ENCODE data around the gene MMAB. TPM values are rescaled to one million over a fixed set of nuclear protein-coding genes. Genes with fewer than 3 reads are reported as not detected.

The MMAB gene
- polyA plus RNA-seq, 2 of the 4 experiments (the other 2 are of a cell fraction) = 26.1 to 36.8 TPM

DNA sequence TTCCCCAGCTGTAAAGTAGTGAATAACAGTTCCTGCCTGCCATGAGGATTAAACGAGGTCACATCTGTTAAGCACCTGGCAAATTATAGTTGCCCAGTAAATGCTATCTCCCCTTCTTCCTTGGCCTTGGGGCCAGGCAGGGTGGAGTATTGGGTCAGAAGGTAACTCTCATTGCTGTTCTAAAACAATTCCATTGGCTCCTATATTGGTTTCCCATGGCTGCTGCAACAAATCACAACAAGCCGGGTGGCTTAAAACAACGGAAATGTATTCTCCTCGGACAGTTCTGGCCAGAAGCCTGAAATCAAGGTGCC, 31.9 kb downstream of the MMAB start:
- CTCF ChIA-PET = interaction anchor here (0.9 to 1.9 kb wide), 4 partner anchors 14 to 232 kb away, joined by 3 to 6 read pairs (median 4); no protein-coding TSS in a partner anchor
- POLR2A ChIA-PET = no interaction called here
- H3K4me2 ChIP-seq = no peak overlapping the region
- peaks cover 6% of the 10 kb centered on the region; the same call in 2 of the 3 replicates for H3K4me1 ChIP-seq
- TF ChIP-seq, protein P1, sequence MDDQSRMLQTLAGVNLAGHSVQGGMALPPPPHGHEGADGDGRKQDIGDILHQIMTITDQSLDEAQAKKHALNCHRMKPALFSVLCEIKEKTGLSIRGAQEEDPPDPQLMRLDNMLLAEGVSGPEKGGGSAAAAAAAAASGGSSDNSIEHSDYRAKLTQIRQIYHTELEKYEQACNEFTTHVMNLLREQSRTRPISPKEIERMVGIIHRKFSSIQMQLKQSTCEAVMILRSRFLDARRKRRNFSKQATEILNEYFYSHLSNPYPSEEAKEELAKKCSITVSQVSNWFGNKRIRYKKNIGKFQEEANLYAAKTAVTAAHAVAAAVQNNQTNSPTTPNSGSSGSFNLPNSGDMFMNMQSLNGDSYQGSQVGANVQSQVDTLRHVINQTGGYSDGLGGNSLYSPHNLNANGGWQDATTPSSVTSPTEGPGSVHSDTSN (IDR thresholded peaks at IDR 0.05) = no peak
- TF ChIP-seq POLR2AphosphoS2 (conservative IDR thresholded peaks at IDR 0.05; ENCODE audit: low read length) (no peak), MAFK (IDR thresholded peaks at IDR 0.05; ENCODE audit: partially characterized antibody) (no peak), NFE2L2 (conservative IDR thresholded peaks at IDR 0.05; ENCODE audit: low read length) (no peak), HOXB13 (CRISPR knock-in tag; IDR thresholded peaks at IDR 0.05; ENCODE audit: low read depth) (no peak), MAZ (IDR thresholded peaks at IDR 0.05; ENCODE audit: borderline replicate concordance, low read depth, low read length) (no peak), POLR2A (IDR thresholded peaks at IDR 0.05; ENCODE audit: low read length) (no peak), FOSB (CRISPR knock-in tag; IDR thresholded peaks at IDR 0.05) (no peak), CBX2 (IDR thresholded peaks at IDR 0.05; ENCODE audit: borderline replicate concordance, low read depth) (no peak), MYC (IDR thresholded peaks at IDR 0.05; ENCODE audit: borderline replicate concordance, low read length) (no peak), RARB (CRISPR knock-in tag; IDR thresholded peaks at IDR 0.05) (no peak), REST (IDR thresholded peaks at IDR 0.05) (no peak), HES2 (IDR thresholded peaks at IDR 0.05) (no peak), JUNB (IDR thresholded peaks at IDR 0.05) (no peak), TP53 (CRISPR knock-in tag; IDR thresholded peaks at IDR 0.05) (no peak), BCL3 (IDR thresholded peaks at IDR 0.05) (no peak), CHD2 (IDR thresholded peaks at IDR 0.05; ENCODE audit: low read length, partially characterized antibody) (no peak), CHD4 (IDR thresholded peaks at IDR 0.05; ENCODE audit: borderline replicate concordance) (no peak)
- H3K27ac ChIP-seq = no peak overlapping the region
- DNase-seq (ENCODE audit: low read depth in 1 of 2, low spot score in 1 of 2) (no peak), FAIRE-seq (no peak), ATAC-seq (no peak)
- no peaks in the 10 kb centered on the region for H3K9me3 ChIP-seq
- H3K4me3 ChIP-seq = no peak overlapping the region
- 74% methylated on average over 4 of the region's 4 CpGs for WGBS (ENCODE audit: missing lambda C conversion rate)

DNA sequence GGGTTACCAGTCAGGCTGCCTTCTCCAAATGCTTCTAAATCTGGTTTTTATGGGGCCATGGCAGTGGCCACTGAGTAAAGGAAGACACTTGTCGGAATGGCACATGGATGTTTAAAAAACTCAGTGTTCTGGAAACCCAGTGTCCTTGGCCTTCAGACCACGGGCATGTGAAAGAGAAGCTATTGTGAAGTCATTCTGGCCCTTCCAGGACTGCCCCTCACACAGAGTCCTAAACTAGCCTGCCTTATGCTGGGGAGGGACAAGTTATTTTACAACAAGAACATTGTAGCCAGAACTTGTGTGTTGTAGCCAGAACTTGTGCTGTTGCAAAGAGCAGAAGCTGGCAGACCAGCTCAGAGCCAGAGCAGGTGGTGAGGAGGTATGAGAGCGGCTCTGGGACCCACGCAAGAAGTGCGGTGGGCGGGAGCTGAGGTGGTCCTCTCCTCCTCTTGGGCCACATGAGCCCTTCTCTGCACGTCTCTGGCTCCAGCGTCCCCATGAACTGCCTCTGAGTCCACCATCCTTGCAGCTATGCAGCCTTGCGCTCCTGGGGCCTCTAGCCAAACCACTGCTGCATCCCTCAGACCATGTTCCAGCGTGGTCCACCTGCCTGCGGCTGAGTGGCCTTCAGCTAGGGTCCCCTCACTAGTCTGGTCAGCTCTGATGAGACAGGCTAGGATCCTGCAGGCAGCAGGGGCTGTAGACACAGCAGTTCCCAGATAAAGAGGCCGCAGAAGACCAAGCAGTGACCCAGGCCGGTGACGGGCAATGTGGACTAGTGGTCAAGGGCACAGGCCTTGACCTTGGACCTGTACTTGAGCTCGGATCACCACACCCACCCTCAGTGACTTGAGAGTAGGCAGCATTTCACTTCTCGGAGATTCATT, 32.5 kb downstream of the MMAB start:
- Histone ChIP-seq H3K4me3 (no peak overlapping the region), H3K4me2 (no peak overlapping the region), H3K4me1 (peaks cover 6% of the 10 kb centered on the region; the same call in 2 of the 3 replicates), H3K27ac (no peak overlapping the region), H3K9me3 (no peaks in the 10 kb centered on the region)
- DNase-seq (ENCODE audit: low read depth in 1 of 2, low spot score in 1 of 2) (no peak), FAIRE-seq (no peak), ATAC-seq (no peak)
- ChIA-PET CTCF (interaction anchor here (0.9 to 1.9 kb wide), 8 partner anchors 14 to 233 kb away, joined by 3 to 6 read pairs (median 4); no protein-coding TSS in a partner anchor), POLR2A (no interaction called here)
- 84% methylated on average over 14 of the region's 16 CpGs for WGBS (ENCODE audit: missing lambda C conversion rate)
- TF ChIP-seq POLR2AphosphoS2 (conservative IDR thresholded peaks at IDR 0.05; ENCODE audit: low read length) (no peak), USF2 (IDR thresholded peaks at IDR 0.05) (no peak), BHLHE40 (IDR thresholded peaks at IDR 0.05; ENCODE audit: low read depth, low read length) (no peak), REST (IDR thresholded peaks at IDR 0.05) (no peak), RFX5 (IDR thresholded peaks at IDR 0.05) (no peak), FOSL2 (IDR thresholded peaks at IDR 0.05) (no peak), FOSL2 (CRISPR knock-in tag; IDR thresholded peaks at IDR 0.05) (no peak), MAFK (IDR thresholded peaks at IDR 0.05; ENCODE audit: partially characterized antibody) (no peak), HOXB13 (CRISPR knock-in tag; IDR thresholded peaks at IDR 0.05; ENCODE audit: low read depth) (no peak), ESRRA (IDR thresholded peaks at IDR 0.05; ENCODE audit: borderline replicate concordance, low read length) (no peak), HES2 (IDR thresholded peaks at IDR 0.05) (no peak), ZSCAN20 (CRISPR knock-in tag; IDR thresholded peaks at IDR 0.05) (no peak), CHD2 (IDR thresholded peaks at IDR 0.05; ENCODE audit: low read length, partially characterized antibody) (no peak)
